Measurements from ENCODE around the gene RFC4. TPM values are rescaled to one million over a fixed set of nuclear protein-coding genes. Genes with fewer than 3 reads are reported as not detected.

RFC4 gene
- total and polyA plus RNA-seq, 2 of the 8 experiments (the other 6 are each of a cell fraction or from before 2014, with no cell fraction given), result 21.8 to 86.9 TPM

- peak overlapping the region; percentile 37; the same call in 1 of the 2 replicates for H2AFZ ChIP-seq (ENCODE audit: low read length)
- H2BK120ac ChIP-seq (replicated peaks; ENCODE audit: low read depth, low read length), result no peak overlapping the region
- 56% methylated on average over 17 of the region's 26 CpGs; no CpG with 5 or more reads in 1 of the 2 experiments for WGBS, 2 experiments (ENCODE audit: extremely low coverage in 1 of 2, insufficient coverage in 1 of 2, insufficient read length in 1 of 2, insufficient replicate concordance in 2 of 2, low coverage in 1 of 2, low lambda C conversion rate in 2 of 2, missing lambda C conversion rate in 1 of 2)
- TF ChIP-seq BRCA1 (IDR thresholded peaks at IDR 0.05; ENCODE audit: low read depth, low read length) (no peak), RAD21 (IDR thresholded peaks at IDR 0.05 in 1 of 2, conservative IDR thresholded peaks at IDR 0.05 in 1 of 2; ENCODE audit: low read depth in 2 of 2, low read length in 2 of 2) (0 out of 4 replicates have a peak, but pooled peaks of 1 of the 2 experiments have one; percentile 4), BACH1 (IDR thresholded peaks at IDR 0.05; ENCODE audit: low read length) (no peak), CTCF (IDR thresholded peaks at IDR 0.05; ENCODE audit: control extremely low read depth in 1 of 3, insufficient read depth in 1 of 3, low read depth in 1 of 3, low read length in 3 of 3) (peak in 1 of 3 experiments; percentile 0; a peak in 1 of 4 replicates), KDM5A (IDR thresholded peaks at IDR 0.05; ENCODE audit: low read length) (no peak)
- H3K9me3 ChIP-seq (ENCODE audit: insufficient read depth in 2 of 2, low read depth in 1 of 2, low read length in 1 of 2), result no peaks in the 10 kb centered on the region
- H3K36me3 ChIP-seq (ENCODE audit: control insufficient read depth in 2 of 4, insufficient read depth in 4 of 4, low read length in 3 of 4), result no peaks in the 10 kb centered on the region
- no peak overlapping the region for H2BK20ac ChIP-seq (ENCODE audit: low read length)
- no peaks in the 10 kb centered on the region for H3K79me1 ChIP-seq (ENCODE audit: low read depth, low read length)
- H3K23ac ChIP-seq (ENCODE audit: insufficient read length), result no peak overlapping the region
- DNase-seq (ENCODE audit: low read depth in 1 of 2, low spot score in 2 of 2) (no peak), FAIRE-seq (no peak)
- H3K4ac ChIP-seq (replicated peaks; ENCODE audit: insufficient read length, low read depth, low read length), result no peak overlapping the region
- H2BK5ac ChIP-seq (ENCODE audit: low read depth, low read length), result no peak overlapping the region
- peak overlapping the region; percentile 88 for H4K8ac ChIP-seq (ENCODE audit: extremely low read depth, insufficient read depth, low read length)
- no peak overlapping the region for H2AK5ac ChIP-seq (ENCODE audit: low read depth, low read length)
- no peaks in the 10 kb centered on the region for H3K23me2 ChIP-seq (ENCODE audit: low read depth, low read length)
- peak overlapping the region; percentile 42; the same call in 1 of the 2 replicates for H3K18ac ChIP-seq (ENCODE audit: extremely low read depth, low read length)
- H3K27me3 ChIP-seq (replicated peaks in 1 of 4; ENCODE audit: control insufficient read depth in 3 of 4, extremely low read depth in 1 of 4, insufficient read depth in 3 of 4, low read length in 3 of 4), result peaks cover 0 to 3% (median 0%) of the 10 kb centered on the region in 4 experiments; a peak in 2 of 7 replicates
- no peak overlapping the region for H3K14ac ChIP-seq (ENCODE audit: insufficient read length)
- H3K4me2 ChIP-seq (ENCODE audit: insufficient read depth in 1 of 2, low read depth in 2 of 2, low read length in 2 of 2), result 0 out of 4 replicates have a peak overlapping the region, but pooled peaks of 1 of the 2 experiments have one; percentile 12
- ChIA-PET POLR2A (ENCODE audit: partially characterized antibody) (interaction anchor here (0.7 to 8.0 kb wide), 6 partner anchors 12 to 34 kb away, joined by 3 to 170 read pairs (median 6); partner anchors contain the start of genes EIF4A2 and RFC4), CTCF (ENCODE audit: partially characterized antibody) (interaction anchor here (0.7 to 10.6 kb wide), 4 partner anchors 9 to 156 kb away, joined by 3 to 81 read pairs (median 6); no protein-coding TSS in a partner anchor)
- no peaks in the 10 kb centered on the region for H4K20me1 ChIP-seq (replicated peaks in 1 of 2; ENCODE audit: control insufficient read depth in 1 of 2, insufficient read depth in 2 of 2, low read length in 2 of 2)
- H3K4me1 ChIP-seq (replicated peaks in 1 of 4; ENCODE audit: control insufficient read depth in 3 of 4, insufficient read depth in 4 of 4, low read length in 3 of 4), result peaks cover 0 to 19% (median 5%) of the 10 kb centered on the region in 4 experiments; a peak in 6 of 7 replicates
- no peak overlapping the region for H2BK15ac ChIP-seq (ENCODE audit: low read length)
- H3K4me3 ChIP-seq (ENCODE audit: extremely low read depth in 1 of 4, insufficient read depth in 2 of 4, low read depth in 3 of 4, low read length in 4 of 4), result no peak overlapping the region; a peak in 1 of 8 replicates
- no peaks in the 10 kb centered on the region for H3K79me2 ChIP-seq (ENCODE audit: control insufficient read depth in 1 of 2, insufficient read depth in 2 of 2, low read length in 2 of 2)
- 0 out of 2 replicates have a peak overlapping the region, but pooled peaks have one; percentile 64 for H2BK12ac ChIP-seq (ENCODE audit: low read depth, low read length)
- H4K5ac ChIP-seq (ENCODE audit: insufficient read length, low read depth, low read length), result no peak overlapping the region
- H3K56ac ChIP-seq (replicated peaks; ENCODE audit: insufficient read length, low read depth, low read length), result no peak overlapping the region
- H3K9ac ChIP-seq (replicated peaks in 1 of 4; ENCODE audit: extremely low read depth in 1 of 4, low read depth in 3 of 4, low read length in 3 of 4), result no peak overlapping the region; a peak in 1 of 7 replicates
- H4K91ac ChIP-seq (replicated peaks; ENCODE audit: insufficient read length, low read length), result no peak overlapping the region
- H3K27ac ChIP-seq (ENCODE audit: low read depth, low read length), result no peak overlapping the region
Measured at GRCh38 chr3:186772281-186772694, 34.0 kb downstream of the RFC4 start.

Data from H1 (cell line).